Motor neuron (in vitro differentiated cells): ENCODE data around the gene GAD1. TPM values are rescaled to one million over a fixed set of nuclear protein-coding genes. Genes with fewer than 3 reads are reported as not detected.

ENCODE experiments used
- ATAC-seq, 8 experiments: fragments of 200-7000 bp; cut with Tn5 transposase; replicated peaks in 6 of 8; 2 replicates each; pipeline ENCODE4 v1.8.0; 2021; ENCODE audit warnings: mild to moderate bottlenecking in 8 of 8, moderate library complexity in 8 of 8
- H3K27ac ChIP-seq, 2 donors: fragments of 250-450 bp; sonication (Bioruptor Pico); 2 replicates each; pipeline ENCODE4 v1.9.0; 2021; ENCODE audit warnings: antibody characterized with exemption in 2 of 2, mild to moderate bottlenecking in 2 of 2, moderate library complexity in 1 of 2
- H3K4me1 ChIP-seq, 2 donors: fragments of 250-450 bp; sonication (Bioruptor Pico); replicated peaks in 1 of 2; 2 replicates each; pipeline ENCODE4 v1.6.1; 2021; ENCODE audit warnings: antibody characterized with exemption in 2 of 2, mild to moderate bottlenecking in 2 of 2, moderate library complexity in 1 of 2
- H3K4me3 ChIP-seq, 5 donors: fragments of 250-450 bp; sonication (Bioruptor Pico); 2 replicates each; pipeline ENCODE4 v1.9.0; 2021; ENCODE audit warnings: antibody characterized with exemption in 5 of 5, mild to moderate bottlenecking in 5 of 5, moderate library complexity in 4 of 5
- WGBS, 10 experiments: fragments of 450-650 bp; shearing (Covaris generic); methylation state at CpG; one replicate each; pipeline ENCODE4 v1.0.0; 2022; 5-methylcytosine and 5-hydroxymethylcytosine counted together
- in situ Hi-C, 9 experiments: fragments of 400-800 bp; cut with MboI; loops; one replicate each; pipeline ENCODE4 v1.15.0; 2021; ENCODE audit warnings: low sequenced_read_pairs in 9 of 9, low pct_unique_long_range_greater_than_20kb in 2 of 9; ENCODE audit not compliant: unreplicated experiment in 9 of 9
- total RNA-seq, 8 experiments: library from RNA; unstranded; fragments of 300-600 nt; gene quantifications; 2 replicates each; pipeline versions ENCODE4 v1.2.3 to v1.2.4, GENCODE V29; 2022

The GAD1 gene
- total RNA-seq, 8 experiments from 2014 or later = 0.18 to 18.7 (median 7.2) TPM

GRCh38 chr2:170819680-170820664 is 3.3 kb downstream of the GAD1 start:
- in situ Hi-C loops = loop anchor here (10.0 to 25.0 kb wide), 8 partner anchors 408 to 1358 kb away; no protein-coding TSS in a partner anchor
- no peak for ATAC-seq
- 22 to 93% (median 68%) methylated on average over 4 to 12 of the region's 45 CpGs; no CpG with 5 or more reads in 1 of the 10 experiments for WGBS, 10 experiments

GRCh38 chr2:170820757-170821530 is 4.3 kb downstream of the GAD1 start:
- H3K4me1 ChIP-seq = peaks cover 20 to 21% of the 10 kb centered on the region in 2 donors
- 30 to 100% (median 59%) methylated on average over 1 to 18 of the region's 18 CpGs; no CpG with 5 or more reads in 2 of the 10 experiments for WGBS, 10 experiments
- ATAC-seq = no peak
- peak overlapping the region in 1 of 5 donors; percentile 31 for H3K4me3 ChIP-seq
- H3K27ac ChIP-seq = no peak overlapping the region
- in situ Hi-C loops = loop anchor here in 5 of 9 experiments (25.0 kb wide), 5 partner anchors 409 to 1359 kb away; no protein-coding TSS in a partner anchor

More at GRCh38 chr2:170819680-170820664, 3.3 kb downstream of the GAD1 start:
- peak overlapping the region in 1 of 5 donors; percentile 47 for H3K4me3 ChIP-seq
- no peak overlapping the region for H3K27ac ChIP-seq
- H3K4me1 ChIP-seq = peaks cover 20 to 23% of the 10 kb centered on the region in 2 donors

GRCh38 chr2:170821531-170822289 is 5.0 kb downstream of the GAD1 start:
- Histone ChIP-seq H3K4me1 (peaks cover 20 to 21% of the 10 kb centered on the region in 2 donors), H3K27ac (no peak overlapping the region), H3K4me3 (peak overlapping the region in 4 of 5 donors; percentile 1 to 36 (median 20))
- ATAC-seq = no peak
- in situ Hi-C loops = loop anchor here in 5 of 9 experiments (25.0 kb wide), 5 partner anchors 409 to 1359 kb away; no protein-coding TSS in a partner anchor
- WGBS, 10 experiments = 0 to 76% (median 0%) methylated on average over 1 to 22 of the region's 40 CpGs; no CpG with 5 or more reads in 3 of the 10 experiments

DNA sequence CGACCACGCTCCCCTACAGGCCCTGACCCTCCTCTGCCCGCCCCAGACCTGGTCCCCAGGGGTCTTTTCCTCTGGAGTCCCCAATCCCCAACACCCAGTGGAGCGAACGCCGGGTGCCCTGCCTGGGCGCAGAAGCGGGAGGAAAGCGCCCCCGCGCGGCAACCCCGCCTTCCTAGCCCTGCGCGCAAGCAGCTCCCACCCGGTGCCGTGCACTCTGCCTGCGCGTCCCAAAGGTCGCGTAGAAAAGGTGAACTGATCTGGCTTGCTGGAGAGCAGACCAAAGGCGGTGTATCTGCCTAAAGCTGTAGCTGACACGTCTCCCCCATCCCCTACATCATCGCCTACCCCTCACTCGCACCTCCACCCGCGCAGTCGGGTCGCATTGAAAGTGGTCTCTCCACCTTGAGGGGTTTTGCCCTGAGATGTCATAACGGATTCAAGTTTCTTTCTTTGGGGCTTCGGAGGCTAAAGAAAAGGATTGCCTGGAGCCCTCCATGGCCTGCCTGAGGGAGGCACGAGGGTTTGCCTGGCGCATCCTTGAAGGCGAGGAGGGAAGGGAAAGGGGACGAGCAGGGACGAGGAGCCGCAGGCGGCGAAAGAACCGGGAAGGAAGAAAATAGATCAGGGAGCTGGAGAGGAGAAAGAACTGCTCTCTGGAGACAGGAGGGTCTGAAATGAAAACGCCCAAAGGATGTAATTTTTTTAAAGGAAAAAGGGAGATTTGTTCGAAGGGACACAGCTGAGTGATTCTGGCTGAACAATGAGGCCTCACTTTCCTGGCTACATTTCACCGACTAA is 5.8 kb downstream of the GAD1 start:
- Histone ChIP-seq H3K27ac (peak overlapping the region in 1 of 2 donors; percentile 13), H3K4me3 (peak overlapping the region; percentile 31 to 44 (median 40)), H3K4me1 (peaks cover 20 to 21% of the 10 kb centered on the region in 2 donors)
- ATAC-seq = peak in 5 of 8 experiments; percentile 12 to 46 (median 30)
- 0 to 44% (median 13%) methylated on average over 3 to 22 of the region's 43 CpGs; no CpG with 5 or more reads in 2 of the 10 experiments for WGBS, 10 experiments
- in situ Hi-C loops = loop anchor here in 5 of 9 experiments (25.0 kb wide), 5 partner anchors 410 to 1360 kb away; no protein-coding TSS in a partner anchor

- in situ Hi-C loops = loop anchor here in 5 of 9 experiments (25.0 kb wide), 5 partner anchors 411 to 1361 kb away; no protein-coding TSS in a partner anchor
- WGBS, 10 experiments = 0 to 10% (median 8%) methylated on average over 2 to 11 of the region's 61 CpGs; no CpG with 5 or more reads in 6 of the 10 experiments
- Histone ChIP-seq H3K4me3 (peak overlapping the region; percentile 31 to 44 (median 40)), H3K4me1 (peaks cover 20 to 21% of the 10 kb centered on the region in 2 donors), H3K27ac (peak overlapping the region; percentile 43 to 44)
- peak; percentile 66 to 86 (median 82) for ATAC-seq
Measured at GRCh38 chr2:170823088-170823897, 6.6 kb downstream of the GAD1 start.

- H3K4me1 ChIP-seq = peaks cover 20 to 21% of the 10 kb centered on the region in 2 donors
- ATAC-seq = no peak
- H3K27ac ChIP-seq = no peak overlapping the region
- 0 to 46% (median 31%) methylated on average over 2 to 4 of the region's 11 CpGs; no CpG with 5 or more reads in 6 of the 10 experiments for WGBS, 10 experiments
- peak overlapping the region; percentile 31 to 44 (median 40) for H3K4me3 ChIP-seq
- in situ Hi-C loops = loop anchor here in 5 of 9 experiments (25.0 kb wide), 5 partner anchors 412 to 1362 kb away; no protein-coding TSS in a partner anchor
Measured at GRCh38 chr2:170823898-170824215, 7.2 kb downstream of the GAD1 start.

DNA sequence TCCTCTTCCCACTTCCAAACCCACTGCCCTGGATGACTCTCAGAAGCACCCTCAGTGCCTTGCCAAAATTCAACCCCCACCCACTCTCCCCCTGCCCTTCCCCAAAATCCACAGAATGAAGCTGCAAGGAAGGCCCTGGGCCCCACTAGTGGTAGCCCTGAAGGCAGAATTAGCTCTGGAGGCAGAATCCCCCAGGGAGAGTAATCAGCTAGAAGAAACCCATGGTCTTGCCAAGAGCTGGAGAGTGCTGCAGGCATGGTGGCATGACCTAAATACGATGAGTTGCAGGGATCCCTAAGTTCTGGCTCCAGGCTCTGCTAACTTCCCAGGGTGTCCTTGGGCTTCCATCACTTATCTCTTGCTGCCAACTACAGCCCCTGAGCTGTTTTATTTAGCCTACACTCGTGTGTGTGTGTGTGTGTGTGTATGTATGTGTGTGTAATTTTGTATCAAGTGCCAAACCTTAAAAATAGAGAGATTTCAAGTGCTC is 7.9 kb downstream of the GAD1 start:
- no peak for ATAC-seq

GRCh38 chr2:170827841-170828532 is 11.3 kb downstream of the GAD1 start:
- H3K4me1 ChIP-seq = peaks cover 5% of the 10 kb centered on the region in 2 donors
- no peak overlapping the region for H3K27ac ChIP-seq
- in situ Hi-C loops = no loop called here
- no peak overlapping the region for H3K4me3 ChIP-seq
- 70 to 80% methylated on average over 1 to 2 of the region's 6 CpGs; no CpG with 5 or more reads in 8 of the 10 experiments for WGBS, 10 experiments
- ATAC-seq = no peak

More for the DNA sequence above, 7.9 kb downstream of the GAD1 start:
- 0 to 100% (median 82%) methylated on average over 1 to 2 of the region's 2 CpGs; no CpG with 5 or more reads in 6 of the 10 experiments for WGBS, 10 experiments
- Histone ChIP-seq H3K4me3 (no peak overlapping the region), H3K27ac (no peak overlapping the region), H3K4me1 (peaks cover 20 to 21% of the 10 kb centered on the region in 2 donors)
- in situ Hi-C loops = loop anchor here in 5 of 9 experiments (25.0 kb wide), 5 partner anchors 412 to 1362 kb away; no protein-coding TSS in a partner anchor

DNA sequence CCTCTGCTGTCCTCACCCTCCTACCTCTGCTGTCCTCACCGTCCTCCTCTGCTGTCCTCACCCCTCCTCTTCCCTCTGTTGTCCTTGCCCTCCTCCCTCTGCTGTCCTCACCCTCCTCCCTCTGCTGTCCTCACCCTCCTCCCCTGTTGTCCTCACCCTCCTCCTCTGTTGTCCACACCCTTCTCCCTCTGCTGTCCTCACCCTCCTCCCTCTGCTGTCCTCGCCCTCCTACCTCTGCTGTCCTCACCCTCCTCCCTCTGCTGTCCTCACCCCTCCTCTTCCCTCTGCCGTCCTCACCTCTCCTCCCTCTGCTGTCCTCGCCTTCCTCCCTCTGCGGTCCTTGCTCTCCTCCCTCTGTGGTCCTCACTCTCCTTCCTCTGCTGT is 11.8 kb downstream of the GAD1 start:
- 35 to 89% (median 75%) methylated on average over 1 to 5 of the region's 5 CpGs; no CpG with 5 or more reads in 3 of the 10 experiments for WGBS, 10 experiments
- in situ Hi-C loops = no loop called here

DNA sequence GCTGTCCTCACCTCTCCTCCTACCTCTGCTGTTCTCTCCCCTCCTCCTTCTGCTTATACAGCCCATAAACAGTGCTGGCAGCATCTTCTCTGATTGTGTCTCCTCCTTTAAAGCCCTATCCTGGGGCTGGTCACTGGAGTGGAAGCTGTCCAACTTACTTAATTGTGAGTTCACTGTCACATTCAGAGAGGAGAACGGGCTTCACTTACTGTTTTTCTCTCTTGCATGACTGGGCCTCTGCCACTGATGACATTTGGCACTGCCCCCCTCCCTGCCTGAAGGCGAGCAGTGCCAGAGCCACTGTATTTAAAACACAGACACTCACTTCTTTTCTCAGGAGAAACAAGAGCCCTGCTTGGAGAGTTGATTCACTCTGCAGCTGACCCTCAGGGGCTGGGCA is 12.3 kb downstream of the GAD1 start:
- no peak overlapping the region for H3K4me3 ChIP-seq
- H3K27ac ChIP-seq = no peak overlapping the region
- in situ Hi-C loops = no loop called here
- ATAC-seq = peak in 1 of 8 experiments; percentile 16
- WGBS, 10 experiments = 20 to 100% (median 48%) methylated on average over 1 to 2 of the region's 2 CpGs; no CpG with 5 or more reads in 6 of the 10 experiments
- H3K4me1 ChIP-seq = peaks cover under 1% of the 10 kb centered on the region in 2 donors

More for the DNA sequence above, 11.8 kb downstream of the GAD1 start:
- Histone ChIP-seq H3K4me3 (no peak overlapping the region), H3K27ac (no peak overlapping the region), H3K4me1 (peaks cover 5% of the 10 kb centered on the region in 2 donors)
- ATAC-seq = no peak
